Loucy (cell line): ENCODE results near the gene ASCL1.

Experiments used
- H2AFZ ChIP-seq: fragments of 200-600 bp; sonication (generic); 2 replicates; pipeline ENCODE4 v1.6.0; 2016; ENCODE audit warnings: antibody characterized with exemption, mild to moderate bottlenecking, low read length, moderate library complexity
- H3F3A ChIP-seq: fragments of 200-600 bp; 2 replicates; pipeline ENCODE4 v1.6.0; 2016; ENCODE audit warnings: antibody characterized with exemption, low read depth, mild to moderate bottlenecking
- H3K27me3 ChIP-seq: fragments of 200-600 bp; sonication (generic); 2 replicates; pipeline ENCODE4 v1.6.1; 2014; ENCODE audit warnings: low read length, mild to moderate bottlenecking; ENCODE audit not compliant: insufficient read depth, poor library complexity, severe bottlenecking
- H3K36me3 ChIP-seq: fragments of 200-600 bp; sonication (generic); 2 replicates; pipeline ENCODE4 v1.6.1; 2016; ENCODE audit warnings: low read length; ENCODE audit not compliant: insufficient read depth
- H3K4me1 ChIP-seq: fragments of 200-600 bp; sonication (generic); 2 replicates; pipeline ENCODE4 v1.5.1; 2014; ENCODE audit warnings: low read length, mild to moderate bottlenecking; ENCODE audit not compliant: insufficient read depth, poor library complexity, severe bottlenecking
- H3K4me2 ChIP-seq: fragments of 200-600 bp; sonication (generic); 2 replicates; pipeline ENCODE4 v1.6.0; 2014; ENCODE audit warnings: antibody characterized with exemption, low read length, low read depth, mild to moderate bottlenecking; ENCODE audit not compliant: poor library complexity, severe bottlenecking
- H3K4me3 ChIP-seq: fragments of 200-600 bp; sonication (generic); 2 replicates; pipeline ENCODE4 v1.5.1; 2014; ENCODE audit warnings: low read length, mild to moderate bottlenecking, mixed read lengths; ENCODE audit not compliant: poor library complexity, severe bottlenecking
- H3K79me2 ChIP-seq: fragments of 200-600 bp; sonication (generic); 2 replicates; pipeline ENCODE4 v1.6.1; 2014; ENCODE audit warnings: low read length; ENCODE audit not compliant: insufficient read depth
- H3K9ac ChIP-seq: fragments of 200-600 bp; sonication (generic); 2 replicates; pipeline ENCODE4 v1.6.0; 2014; ENCODE audit warnings: mild to moderate bottlenecking, low read depth, low read length, moderate library complexity; ENCODE audit not compliant: poor library complexity, severe bottlenecking
- H3K9me2 ChIP-seq: fragments of 200-600 bp; sonication (generic); replicated peaks from 2 replicates; pipeline ENCODE4 v1.6.1; 2016; ENCODE audit warnings: low read depth, low read length, mixed read lengths
- H3K9me3 ChIP-seq: fragments of 200-600 bp; sonication (generic); 2 replicates; pipeline ENCODE4 v1.6.1; 2014; ENCODE audit warnings: mild to moderate bottlenecking, antibody characterized with exemption, low read length, low read depth; ENCODE audit not compliant: insufficient read depth
- H4K20me1 ChIP-seq: fragments of 200-600 bp; sonication (generic); 2 replicates; pipeline ENCODE4 v1.6.0; 2014; ENCODE audit warnings: antibody characterized with exemption, low read length, mild to moderate bottlenecking; ENCODE audit not compliant: insufficient read depth, poor library complexity, severe bottlenecking
- CTCF ChIP-seq: fragments of 200-600 bp; sonication (generic); conservative IDR thresholded peaks from 2 replicates; pipeline ENCODE4 v1.5.1; 2014; ENCODE audit warnings: mild to moderate bottlenecking, antibody characterized with exemption, low read length
- EZH2phosphoT487 ChIP-seq: fragments of 200-600 bp; IDR thresholded peaks from 2 replicates; pipeline ENCODE4 v1.6.1; 2018; ENCODE audit warnings: antibody characterized with exemption, mild to moderate bottlenecking, moderate library complexity, borderline replicate concordance

Gene ASCL1

GRCh38 chr12:102913453-102914226, 43.8 kb upstream of the ASCL1 start:
- Histone ChIP-seq H3K9ac (no peak overlapping the region), H3K27me3 (no peaks in the 10 kb centered on the region), H3K4me1 (no peaks in the 10 kb centered on the region), H3K79me2 (no peaks in the 10 kb centered on the region), H3F3A (no peaks in the 10 kb centered on the region), H3K4me2 (no peak overlapping the region), H4K20me1 (no peaks in the 10 kb centered on the region), H2AFZ (no peak overlapping the region), H3K9me2 (no peaks in the 10 kb centered on the region), H3K36me3 (no peaks in the 10 kb centered on the region), H3K9me3 (no peaks in the 10 kb centered on the region), H3K4me3 (no peak overlapping the region)
- TF ChIP-seq EZH2phosphoT487: no peak
- no peak for TF ChIP-seq CTCF

- Histone ChIP-seq H2AFZ (no peak overlapping the region), H3F3A (no peaks in the 10 kb centered on the region), H3K4me3 (no peak overlapping the region), H3K36me3 (no peaks in the 10 kb centered on the region), H3K4me2 (no peak overlapping the region), H3K4me1 (no peaks in the 10 kb centered on the region), H3K9ac (no peak overlapping the region), H3K27me3 (no peaks in the 10 kb centered on the region), H3K79me2 (no peaks in the 10 kb centered on the region), H3K9me2 (no peaks in the 10 kb centered on the region), H3K9me3 (no peaks in the 10 kb centered on the region), H4K20me1 (no peaks in the 10 kb centered on the region)
- TF ChIP-seq EZH2phosphoT487: no peak
These were observed 41.0 kb upstream of the ASCL1 start for GRCh38 chr12:102916252-102917025.

- Histone ChIP-seq H3K9ac (no peak within 1 kb of the TSS), H3K4me3 (no peak within 1 kb of the TSS), H3K4me1 (no peaks in the 10 kb centered on the region)
These were observed 40.3 kb upstream of the ASCL1 start, which contains the start of gene PAH for GRCh38 chr12:102917026-102917787. Gene PAH (minus strand): TSS chr12:102917244. CDS start chr12:102917130, 114 bp downstream.

More at GRCh38 chr12:102917026-102917787, 40.3 kb upstream of the ASCL1 start, which contains the start of gene PAH:
- TF ChIP-seq CTCF (no peak), EZH2phosphoT487 (no peak)
- no peak within 1 kb of the TSS for H3K4me2 ChIP-seq
- H4K20me1 ChIP-seq: no peaks in the 10 kb centered on the region
- no peaks in the 10 kb centered on the region for H3K36me3 ChIP-seq
- H3F3A ChIP-seq: no peaks in the 10 kb centered on the region
- H3K9me2 ChIP-seq: no peaks in the 10 kb centered on the region
- H2AFZ ChIP-seq: no peak within 1 kb of the TSS
- no peaks in the 10 kb centered on the region for H3K9me3 ChIP-seq
- H3K79me2 ChIP-seq: no peaks in the 10 kb centered on the region
- H3K27me3 ChIP-seq: no peaks in the 10 kb centered on the region
